ENCODE results near the gene TPM1. TPM values are rescaled to one million over a fixed set of nuclear protein-coding genes. Genes with fewer than 3 reads are reported as not detected.

The TPM1 gene
- total and polyA plus RNA-seq, 9 of the 15 experiments (the other 6 are each of a cell fraction or from before 2014, with no cell fraction given), result 8.1 to 53.9 (median 43.1) TPM

DNA sequence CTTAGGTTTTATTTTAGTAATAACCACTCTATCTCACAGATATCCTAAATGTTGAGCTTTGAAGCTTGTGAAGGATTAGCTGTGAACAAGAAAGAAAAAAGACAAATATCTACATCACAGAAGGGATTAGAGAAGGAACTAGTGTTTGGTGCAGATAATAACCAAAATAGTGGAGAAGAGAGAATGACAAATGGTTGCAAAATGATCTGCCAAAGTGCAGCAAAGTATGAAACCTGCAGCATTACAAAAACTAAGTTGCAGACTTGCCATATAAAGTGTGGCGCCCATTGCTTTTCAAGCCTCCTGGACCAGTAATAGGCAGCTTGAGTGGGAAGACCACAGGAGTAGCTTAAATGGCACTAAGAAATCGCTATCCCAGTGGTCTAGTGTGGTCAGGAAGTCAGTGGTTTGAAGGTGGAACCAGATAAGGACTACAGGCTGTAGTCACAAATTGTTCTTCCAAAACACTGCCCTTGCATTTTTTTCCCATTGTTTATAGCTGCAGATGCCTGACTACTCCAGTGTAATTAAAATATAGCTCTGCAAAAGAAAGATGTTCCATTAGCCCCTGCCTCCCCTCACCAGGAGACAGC lies 20.7 kb downstream of the TPM1 start (continued):
- TF ChIP-seq, protein P1, sequence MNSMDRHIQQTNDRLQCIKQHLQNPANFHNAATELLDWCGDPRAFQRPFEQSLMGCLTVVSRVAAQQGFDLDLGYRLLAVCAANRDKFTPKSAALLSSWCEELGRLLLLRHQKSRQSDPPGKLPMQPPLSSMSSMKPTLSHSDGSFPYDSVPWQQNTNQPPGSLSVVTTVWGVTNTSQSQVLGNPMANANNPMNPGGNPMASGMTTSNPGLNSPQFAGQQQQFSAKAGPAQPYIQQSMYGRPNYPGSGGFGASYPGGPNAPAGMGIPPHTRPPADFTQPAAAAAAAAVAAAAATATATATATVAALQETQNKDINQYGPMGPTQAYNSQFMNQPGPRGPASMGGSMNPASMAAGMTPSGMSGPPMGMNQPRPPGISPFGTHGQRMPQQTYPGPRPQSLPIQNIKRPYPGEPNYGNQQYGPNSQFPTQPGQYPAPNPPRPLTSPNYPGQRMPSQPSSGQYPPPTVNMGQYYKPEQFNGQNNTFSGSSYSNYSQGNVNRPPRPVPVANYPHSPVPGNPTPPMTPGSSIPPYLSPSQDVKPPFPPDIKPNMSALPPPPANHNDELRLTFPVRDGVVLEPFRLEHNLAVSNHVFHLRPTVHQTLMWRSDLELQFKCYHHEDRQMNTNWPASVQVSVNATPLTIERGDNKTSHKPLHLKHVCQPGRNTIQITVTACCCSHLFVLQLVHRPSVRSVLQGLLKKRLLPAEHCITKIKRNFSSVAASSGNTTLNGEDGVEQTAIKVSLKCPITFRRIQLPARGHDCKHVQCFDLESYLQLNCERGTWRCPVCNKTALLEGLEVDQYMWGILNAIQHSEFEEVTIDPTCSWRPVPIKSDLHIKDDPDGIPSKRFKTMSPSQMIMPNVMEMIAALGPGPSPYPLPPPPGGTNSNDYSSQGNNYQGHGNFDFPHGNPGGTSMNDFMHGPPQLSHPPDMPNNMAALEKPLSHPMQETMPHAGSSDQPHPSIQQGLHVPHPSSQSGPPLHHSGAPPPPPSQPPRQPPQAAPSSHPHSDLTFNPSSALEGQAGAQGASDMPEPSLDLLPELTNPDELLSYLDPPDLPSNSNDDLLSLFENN (IDR thresholded peaks at IDR 0.05; ENCODE audit: low read depth in 2 of 2, low read length in 2 of 2), result 0 out of 4 replicates have a peak, but pooled peaks of 1 of the 2 experiments have one; percentile 42
- TF ChIP-seq ARHGAP35 (IDR thresholded peaks at IDR 0.05; ENCODE audit: partially characterized antibody), result no peak
- TF ChIP-seq MEF2D (tag; conservative IDR thresholded peaks at IDR 0.05; ENCODE audit: low read depth), result no peak
- no peak for TF ChIP-seq TCF7L2 (IDR thresholded peaks at IDR 0.05; ENCODE audit: low read depth, low read length)
- no peak for TF ChIP-seq ZNF592 (IDR thresholded peaks at IDR 0.05)
- TF ChIP-seq CTBP1 (IDR thresholded peaks at IDR 0.05; ENCODE audit: borderline replicate concordance), result no peak
- no peak for TF ChIP-seq PCBP2 (IDR thresholded peaks at IDR 0.05; ENCODE audit: low read depth, low read length, poor library complexity, severe bottlenecking)
- TF ChIP-seq ZNF512 (tag; IDR thresholded peaks at IDR 0.05), result no peak
- no peak for TF ChIP-seq SP2 (IDR thresholded peaks at IDR 0.05; ENCODE audit: extremely low read depth, low read depth, low read length, poor library complexity, severe bottlenecking)
- no peak for TF ChIP-seq ZNF644 (tag; IDR thresholded peaks at IDR 0.05; ENCODE audit: low read depth)
- 0 out of 2 replicates have a peak, but pooled peaks have one; percentile 24 for TF ChIP-seq MAFF (IDR thresholded peaks at IDR 0.05; ENCODE audit: low read length)
- TF ChIP-seq GABPB1 (CRISPR knock-in tag; IDR thresholded peaks at IDR 0.05), result 0 out of 2 replicates have a peak, but pooled peaks have one; percentile 31
- TF ChIP-seq RFX5 (IDR thresholded peaks at IDR 0.05; ENCODE audit: low read depth, low read length), result no peak
- no peak for TF ChIP-seq MXI1 (IDR thresholded peaks at IDR 0.05; ENCODE audit: low read depth, low read length)
- TF ChIP-seq SIRT6 (IDR thresholded peaks at IDR 0.05; ENCODE audit: low read depth, low read length), result no peak
- TF ChIP-seq FOXM1 (IDR thresholded peaks at IDR 0.05; ENCODE audit: low read depth), result no peak; the same call in 1 of the 2 replicates
- no peak for TF ChIP-seq FOXM1 (CRISPR knock-in tag; IDR thresholded peaks at IDR 0.05; ENCODE audit: low read depth)
- peak; percentile 39; the same call in 1 of the 2 replicates for TF ChIP-seq CBFA2T2 (conservative IDR thresholded peaks at IDR 0.05)
- TF ChIP-seq RBM39 (optimal IDR thresholded peaks at IDR 0.05; ENCODE audit: low read depth, low read length), result no peak
- TF ChIP-seq TCFL5 (CRISPR knock-in tag; conservative IDR thresholded peaks at IDR 0.05), result no peak
